Right atrium auricular region (tissue), 2 donors: ENCODE data around the gene ACOXL. TPM values are rescaled to one million over a fixed set of nuclear protein-coding genes. Genes with fewer than 3 reads are reported as not detected.

Source experiments
- DNase-seq: peaks from one replicate; pipeline ENCODE4 v3.0.0-alpha.2; 2019; ENCODE audit warnings: low spot score
- H3K27ac ChIP-seq, 2 donors: fragments of 200-600 bp; sonication (generic); 1 replicate in 1 of 2; 2 replicates in 1 of 2; pipeline ENCODE4 v1.5.1; 2016 to 2019
- H3K27me3 ChIP-seq, 2 donors: fragments of 200-600 bp; sonication (generic); one replicate each; pipeline versions ENCODE4 v1.5.1 to v1.6.0; 2017 to 2019
- H3K36me3 ChIP-seq: fragments of 200-600 bp; sonication (generic); one replicate; pipeline ENCODE4 v1.5.1; 2016
- H3K4me1 ChIP-seq, 2 donors: fragments of 200-600 bp; sonication (generic); one replicate each; pipeline versions ENCODE4 v1.5.1 to v1.6.0; 2017 to 2019
- H3K4me3 ChIP-seq, 2 donors: fragments of 200-600 bp; sonication (generic); 1 replicate in 1 of 2; 2 replicates in 1 of 2; pipeline ENCODE4 v1.5.1; 2017 to 2019; ENCODE audit warnings: mild to moderate bottlenecking in 1 of 2, moderate library complexity in 1 of 2
- H3K9me3 ChIP-seq, 2 donors: fragments of 200-600 bp; sonication (generic); one replicate each; pipeline ENCODE4 v1.5.1; 2019
- total RNA-seq, 2 donors: library from RNA; depleted of rRNA; stranded (reverse); fragments of >200 nt; gene quantifications; one replicate each; pipeline ENCODE4 v1.1.0, GENCODE V29; 2016
- TF ChIP-seq, protein P1 (sequence below), 2 donors: fragments of 200-600 bp; sonication (generic); IDR thresholded peaks; one replicate each; pipeline ENCODE4 v1.5.1; 2019; ENCODE audit warnings: antibody characterized with exemption in 2 of 2

ACOXL gene
- total RNA-seq, 2 donors from 2014 or later, result 0.33 to 0.55 TPM

- Histone ChIP-seq H3K4me1 (no peaks in the 10 kb centered on the region), H3K36me3 (no peaks in the 10 kb centered on the region), H3K27me3 (no peaks in the 10 kb centered on the region), H3K4me3 (no peak overlapping the region), H3K9me3 (no peaks in the 10 kb centered on the region), H3K27ac (no peak overlapping the region)
- no peak for DNase-seq
- TF ChIP-seq, protein P1, sequence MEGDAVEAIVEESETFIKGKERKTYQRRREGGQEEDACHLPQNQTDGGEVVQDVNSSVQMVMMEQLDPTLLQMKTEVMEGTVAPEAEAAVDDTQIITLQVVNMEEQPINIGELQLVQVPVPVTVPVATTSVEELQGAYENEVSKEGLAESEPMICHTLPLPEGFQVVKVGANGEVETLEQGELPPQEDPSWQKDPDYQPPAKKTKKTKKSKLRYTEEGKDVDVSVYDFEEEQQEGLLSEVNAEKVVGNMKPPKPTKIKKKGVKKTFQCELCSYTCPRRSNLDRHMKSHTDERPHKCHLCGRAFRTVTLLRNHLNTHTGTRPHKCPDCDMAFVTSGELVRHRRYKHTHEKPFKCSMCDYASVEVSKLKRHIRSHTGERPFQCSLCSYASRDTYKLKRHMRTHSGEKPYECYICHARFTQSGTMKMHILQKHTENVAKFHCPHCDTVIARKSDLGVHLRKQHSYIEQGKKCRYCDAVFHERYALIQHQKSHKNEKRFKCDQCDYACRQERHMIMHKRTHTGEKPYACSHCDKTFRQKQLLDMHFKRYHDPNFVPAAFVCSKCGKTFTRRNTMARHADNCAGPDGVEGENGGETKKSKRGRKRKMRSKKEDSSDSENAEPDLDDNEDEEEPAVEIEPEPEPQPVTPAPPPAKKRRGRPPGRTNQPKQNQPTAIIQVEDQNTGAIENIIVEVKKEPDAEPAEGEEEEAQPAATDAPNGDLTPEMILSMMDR (IDR thresholded peaks at IDR 0.05), result no peak
These were observed 142.3 kb downstream of the ACOXL start for GRCh38 chr2:110874453-110875383.

DNA sequence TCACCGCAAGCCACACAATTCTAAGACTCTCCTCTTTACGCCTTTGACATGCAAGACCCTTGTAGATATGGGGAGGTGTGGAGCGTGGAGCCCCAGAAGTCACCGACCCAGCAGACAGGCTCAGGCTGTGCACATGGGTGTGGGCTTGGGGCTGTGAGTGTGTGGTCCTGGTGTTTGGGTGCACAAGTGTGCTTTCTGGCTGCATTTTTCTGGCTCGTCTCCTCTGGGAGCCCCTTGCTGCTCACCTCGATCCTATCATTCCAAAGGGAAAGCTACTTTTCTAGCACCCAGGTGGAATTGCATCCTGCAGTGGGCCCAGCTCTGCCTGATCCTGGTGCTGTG, 143.0 kb downstream of the ACOXL start:
- no peaks in the 10 kb centered on the region for H3K27me3 ChIP-seq
- H3K4me3 ChIP-seq, result no peak overlapping the region
- no peaks in the 10 kb centered on the region for H3K4me1 ChIP-seq
- no peaks in the 10 kb centered on the region for H3K9me3 ChIP-seq
- DNase-seq, result no peak
- TF ChIP-seq, protein P1 (IDR thresholded peaks at IDR 0.05), result no peak
- no peaks in the 10 kb centered on the region for H3K36me3 ChIP-seq
- no peak overlapping the region for H3K27ac ChIP-seq

- Histone ChIP-seq H3K9me3 (no peaks in the 10 kb centered on the region), H3K27ac (no peak overlapping the region), H3K4me3 (no peak overlapping the region), H3K4me1 (no peaks in the 10 kb centered on the region), H3K36me3 (no peaks in the 10 kb centered on the region), H3K27me3 (no peaks in the 10 kb centered on the region)
- TF ChIP-seq, protein P1 (IDR thresholded peaks at IDR 0.05), result no peak
- DNase-seq, result no peak
These were observed 144.0 kb downstream of the ACOXL start for GRCh38 chr2:110876167-110876999.

GRCh38 chr2:110877031-110877827, 144.9 kb downstream of the ACOXL start:
- no peak for DNase-seq

DNA sequence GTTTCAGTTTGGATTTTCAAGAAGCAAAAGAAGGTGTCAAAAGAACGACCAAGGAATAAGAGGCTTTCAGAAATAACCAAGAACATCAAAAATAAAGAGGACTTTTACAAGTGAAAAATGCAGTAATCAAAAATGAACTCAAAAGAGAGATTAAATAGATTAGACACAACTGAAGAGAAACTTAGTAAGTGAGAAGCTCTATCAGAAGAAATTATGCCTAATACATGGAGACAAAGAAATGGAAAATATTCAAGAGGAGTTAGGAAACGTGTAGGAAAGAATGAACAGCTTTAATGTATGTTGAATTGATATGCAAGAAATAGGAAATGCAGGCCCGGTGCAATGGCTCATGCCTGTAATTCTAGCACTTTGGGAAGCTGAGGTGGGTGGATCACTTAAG, 145.8 kb downstream of the ACOXL start:
- Histone ChIP-seq H3K27ac (no peak overlapping the region), H3K36me3 (no peaks in the 10 kb centered on the region), H3K27me3 (no peaks in the 10 kb centered on the region), H3K4me1 (no peaks in the 10 kb centered on the region), H3K9me3 (no peaks in the 10 kb centered on the region), H3K4me3 (no peak overlapping the region)
- TF ChIP-seq, protein P1 (IDR thresholded peaks at IDR 0.05), result no peak
- no peak for DNase-seq

More at GRCh38 chr2:110877031-110877827, 144.9 kb downstream of the ACOXL start:
- no peaks in the 10 kb centered on the region for H3K27me3 ChIP-seq
- no peaks in the 10 kb centered on the region for H3K9me3 ChIP-seq
- no peak overlapping the region for H3K27ac ChIP-seq
- H3K4me1 ChIP-seq, result no peaks in the 10 kb centered on the region
- TF ChIP-seq, protein P1 (IDR thresholded peaks at IDR 0.05), result no peak
- no peak overlapping the region for H3K4me3 ChIP-seq
- no peaks in the 10 kb centered on the region for H3K36me3 ChIP-seq
